Measurements from ENCODE around the gene PRMT7. TPM values are rescaled to one million over a fixed set of nuclear protein-coding genes. Genes with fewer than 3 reads are reported as not detected.

Gene PRMT7
- total and polyA plus RNA-seq, 8 donors: 11.6 to 47.9 (median 17.9) TPM

GRCh38 chr16:68328860-68329390 is 18.1 kb downstream of the PRMT7 start:
- Histone ChIP-seq H3K36me3 (peaks cover 0 to 9% (median 0%) of the 10 kb centered on the region in 3 donors), H3K4me1 (no peaks in the 10 kb centered on the region), H3K4me3 (no peak overlapping the region), H3K27ac (no peak overlapping the region), H3K9me3 (no peaks in the 10 kb centered on the region), H3K27me3 (no peaks in the 10 kb centered on the region)
- no peak for ATAC-seq
- 34 to 35% methylated on average over 3 of the region's 3 CpGs for WGBS, 2 donors
- DNase-seq: no peak
- no peak for FAIRE-seq
- TF ChIP-seq, protein P1, sequence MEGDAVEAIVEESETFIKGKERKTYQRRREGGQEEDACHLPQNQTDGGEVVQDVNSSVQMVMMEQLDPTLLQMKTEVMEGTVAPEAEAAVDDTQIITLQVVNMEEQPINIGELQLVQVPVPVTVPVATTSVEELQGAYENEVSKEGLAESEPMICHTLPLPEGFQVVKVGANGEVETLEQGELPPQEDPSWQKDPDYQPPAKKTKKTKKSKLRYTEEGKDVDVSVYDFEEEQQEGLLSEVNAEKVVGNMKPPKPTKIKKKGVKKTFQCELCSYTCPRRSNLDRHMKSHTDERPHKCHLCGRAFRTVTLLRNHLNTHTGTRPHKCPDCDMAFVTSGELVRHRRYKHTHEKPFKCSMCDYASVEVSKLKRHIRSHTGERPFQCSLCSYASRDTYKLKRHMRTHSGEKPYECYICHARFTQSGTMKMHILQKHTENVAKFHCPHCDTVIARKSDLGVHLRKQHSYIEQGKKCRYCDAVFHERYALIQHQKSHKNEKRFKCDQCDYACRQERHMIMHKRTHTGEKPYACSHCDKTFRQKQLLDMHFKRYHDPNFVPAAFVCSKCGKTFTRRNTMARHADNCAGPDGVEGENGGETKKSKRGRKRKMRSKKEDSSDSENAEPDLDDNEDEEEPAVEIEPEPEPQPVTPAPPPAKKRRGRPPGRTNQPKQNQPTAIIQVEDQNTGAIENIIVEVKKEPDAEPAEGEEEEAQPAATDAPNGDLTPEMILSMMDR (IDR thresholded peaks at IDR 0.05): no peak
- intact Hi-C loops (cut with DNase I): loop anchor here in 2 of 3 donors (5.0 kb wide), 2 partner anchors 67 to 72 kb away; partner anchors contain the start of gene SLC7A6 (in 1 of the 2)

GRCh38 chr16:68331879-68332410 is 21.1 kb downstream of the PRMT7 start:
- peak overlapping the region in 1 of 4 donors; percentile 17 for H3K27ac ChIP-seq

GRCh38 chr16:68332411-68333121 is 21.7 kb downstream of the PRMT7 start:
- FAIRE-seq: no peak
- no peaks in the 10 kb centered on the region for H3K4me1 ChIP-seq
- H3K36me3 ChIP-seq: peaks cover 0 to 7% (median 5%) of the 10 kb centered on the region in 3 donors
- intact Hi-C loops (cut with DNase I): no loop called here
- TF ChIP-seq, protein P1 (IDR thresholded peaks at IDR 0.05): no peak
- peak in 1 of 6 donors; percentile 28 for DNase-seq
- peak in 2 of 4 donors; percentile 46 to 47 for ATAC-seq
- H3K27me3 ChIP-seq: no peaks in the 10 kb centered on the region
- no peak overlapping the region for H3K4me3 ChIP-seq
- 76 to 82% methylated on average over 7 of the region's 7 CpGs for WGBS, 2 donors
- peak overlapping the region in 1 of 4 donors; percentile 17 for H3K27ac ChIP-seq
- no peaks in the 10 kb centered on the region for H3K9me3 ChIP-seq

More at GRCh38 chr16:68331879-68332410, 21.1 kb downstream of the PRMT7 start:
- ATAC-seq: no peak
- Histone ChIP-seq H3K4me3 (no peak overlapping the region), H3K27me3 (no peaks in the 10 kb centered on the region), H3K4me1 (no peaks in the 10 kb centered on the region), H3K9me3 (no peaks in the 10 kb centered on the region), H3K36me3 (peaks cover 0 to under 1% (median 0%) of the 10 kb centered on the region in 3 donors)
- no peak for DNase-seq
- FAIRE-seq: no peak
- 56 to 61% methylated on average over 4 of the region's 4 CpGs for WGBS, 2 donors
- intact Hi-C loops (cut with DNase I): no loop called here
- TF ChIP-seq, protein P1 (IDR thresholded peaks at IDR 0.05): no peak

DNA sequence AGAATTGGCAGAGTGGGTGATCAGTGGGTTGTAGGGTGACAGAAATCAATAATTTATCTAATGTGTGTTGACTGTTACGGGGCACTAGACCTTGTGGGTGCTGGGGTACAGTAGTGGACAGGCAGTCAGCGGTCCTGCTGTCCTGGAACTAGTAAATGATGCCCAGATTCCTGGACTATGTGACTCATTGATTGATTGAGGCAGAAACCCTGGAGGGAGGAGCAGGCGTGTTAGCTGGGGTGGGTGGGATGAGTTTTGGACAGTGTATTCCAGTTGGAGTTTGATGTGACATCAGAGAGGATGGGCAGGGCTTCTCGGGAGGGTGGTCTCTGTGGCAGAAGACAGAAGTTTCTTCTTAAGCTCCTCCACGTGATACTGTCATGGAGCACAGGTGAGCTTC is 24.4 kb downstream of the PRMT7 start:
- 78 to 83% methylated on average over 5 of the region's 5 CpGs for WGBS, 2 donors
- no peak for DNase-seq
- H3K27ac ChIP-seq: no peak overlapping the region
- peaks cover 0 to 22% (median 21%) of the 10 kb centered on the region in 3 donors for H3K36me3 ChIP-seq
- no peaks in the 10 kb centered on the region for H3K9me3 ChIP-seq
- FAIRE-seq: no peak
- TF ChIP-seq, protein P1 (IDR thresholded peaks at IDR 0.05): no peak
- peak in 1 of 4 donors; percentile 31 for ATAC-seq
- intact Hi-C loops (cut with DNase I): no loop called here
- H3K4me3 ChIP-seq: no peak overlapping the region
- no peaks in the 10 kb centered on the region for H3K27me3 ChIP-seq
- H3K4me1 ChIP-seq: no peaks in the 10 kb centered on the region

All from pancreas (tissue), 10 donors.